ENCODE data around the gene ZMAT3. TPM values are rescaled to one million over a fixed set of nuclear protein-coding genes. Genes with fewer than 3 reads are reported as not detected.
"Not testable (repeated sequence)": the region's sequence is repeated elsewhere in the genome, so short reads cannot be mapped to it uniquely, and the experiment has no call there.

The ZMAT3 gene, protein sequence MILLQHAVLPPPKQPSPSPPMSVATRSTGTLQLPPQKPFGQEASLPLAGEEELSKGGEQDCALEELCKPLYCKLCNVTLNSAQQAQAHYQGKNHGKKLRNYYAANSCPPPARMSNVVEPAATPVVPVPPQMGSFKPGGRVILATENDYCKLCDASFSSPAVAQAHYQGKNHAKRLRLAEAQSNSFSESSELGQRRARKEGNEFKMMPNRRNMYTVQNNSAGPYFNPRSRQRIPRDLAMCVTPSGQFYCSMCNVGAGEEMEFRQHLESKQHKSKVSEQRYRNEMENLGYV
- 2.4 and 3.5 TPM in 2 replicates for total RNA-seq (2014; rRNA removed; shearing (Covaris generic); ENCODE audit: low replicate concordance)

- Histone ChIP-seq H3K4me3 (peak within 1 kb of the TSS; percentile 65), H3K27me3 (no peaks in the 10 kb centered on the region)
These were observed at the start of gene ZMAT3 for GRCh38 chr3:179071323-179072099. TSS of gene ZMAT3 (minus strand) at chr3:179071809. CDS start at chr3:179067752, 4,057 bp downstream.

GRCh38 chr3:179116816-179117215 lies 45.2 kb upstream of the ZMAT3 start:
- no peak for DNase-seq

More at GRCh38 chr3:179071323-179072099, at the start of gene ZMAT3:
- Histone ChIP-seq H3K36me3 (peaks cover 3% of the 10 kb centered on the region; the same call in 1 of the 2 replicates), H3K9me3 (no peaks in the 10 kb centered on the region)
- DNase-seq, result peak; percentile 87

DNA sequence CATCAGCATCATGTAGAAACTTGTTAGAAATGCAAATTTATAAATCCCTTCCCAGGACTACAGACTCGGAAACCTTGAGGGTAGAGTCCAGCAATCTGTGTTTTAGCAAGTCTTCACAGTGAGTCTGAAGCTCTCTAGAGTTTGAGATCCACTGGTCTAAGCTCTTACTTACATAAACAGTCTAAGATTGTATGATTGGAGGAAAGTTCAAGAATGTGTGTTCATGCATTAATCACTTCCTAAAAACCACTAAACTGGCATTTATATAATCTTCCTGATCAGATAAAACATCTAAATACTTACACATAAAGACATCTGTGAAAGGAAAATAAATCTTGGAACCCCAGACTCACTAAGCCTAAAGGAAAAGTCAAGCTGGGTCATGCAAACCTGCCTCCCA lies 43.8 kb upstream of the ZMAT3 start:
- not testable (repeated sequence) for H3K9me3 ChIP-seq, H3K36me3 ChIP-seq, H3K27me3 ChIP-seq, DNase-seq, H3K4me3 ChIP-seq

More at GRCh38 chr3:179116816-179117215, 45.2 kb upstream of the ZMAT3 start:
- Histone ChIP-seq H3K9me3 (no peaks in the 10 kb centered on the region; the same call in 1 of the 2 replicates), H3K4me3 (no peak overlapping the region), H3K36me3 (no peaks in the 10 kb centered on the region), H3K27me3 (no peaks in the 10 kb centered on the region)

DNA sequence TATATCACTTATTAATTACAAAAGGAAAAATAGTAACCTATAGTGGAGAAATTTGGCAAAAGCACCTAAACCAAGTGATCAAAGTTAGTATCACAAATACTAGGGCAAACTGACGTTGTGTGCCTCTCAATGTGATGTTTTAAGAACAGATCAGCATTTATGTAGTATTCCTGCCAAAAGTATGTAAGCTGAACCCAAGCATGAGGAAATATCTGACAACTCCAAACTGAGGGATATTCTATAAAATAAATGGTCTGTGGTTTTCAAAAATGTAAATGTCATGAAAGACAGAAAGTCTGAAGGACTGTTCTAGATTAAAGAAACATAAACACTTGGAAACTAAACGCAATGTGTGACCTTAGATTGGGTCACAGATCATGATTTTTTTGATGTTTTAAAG lies 42.3 kb upstream of the ZMAT3 start:
- Histone ChIP-seq H3K36me3 (no peaks in the 10 kb centered on the region), H3K27me3 (no peaks in the 10 kb centered on the region), H3K9me3 (peaks cover 4% of the 10 kb centered on the region; the same call in 1 of the 2 replicates), H3K4me3 (no peak overlapping the region)
- DNase-seq, result no peak

- H3K27me3 ChIP-seq, result no peaks in the 10 kb centered on the region
- DNase-seq, result no peak
- no peak overlapping the region for H3K4me3 ChIP-seq
- H3K9me3 ChIP-seq, result peaks cover 7% of the 10 kb centered on the region; the same call in 1 of the 2 replicates
- H3K36me3 ChIP-seq, result no peaks in the 10 kb centered on the region
These were observed 36.5 kb upstream of the ZMAT3 start for GRCh38 chr3:179108086-179108485.

- H3K36me3 ChIP-seq, result no peaks in the 10 kb centered on the region
- H3K9me3 ChIP-seq, result peaks cover 7% of the 10 kb centered on the region; the same call in 1 of the 2 replicates
- DNase-seq, result no peak
- H3K27me3 ChIP-seq, result no peaks in the 10 kb centered on the region
- H3K4me3 ChIP-seq, result no peak overlapping the region
These were observed 36.0 kb upstream of the ZMAT3 start for GRCh38 chr3:179107617-179108016.

DNA sequence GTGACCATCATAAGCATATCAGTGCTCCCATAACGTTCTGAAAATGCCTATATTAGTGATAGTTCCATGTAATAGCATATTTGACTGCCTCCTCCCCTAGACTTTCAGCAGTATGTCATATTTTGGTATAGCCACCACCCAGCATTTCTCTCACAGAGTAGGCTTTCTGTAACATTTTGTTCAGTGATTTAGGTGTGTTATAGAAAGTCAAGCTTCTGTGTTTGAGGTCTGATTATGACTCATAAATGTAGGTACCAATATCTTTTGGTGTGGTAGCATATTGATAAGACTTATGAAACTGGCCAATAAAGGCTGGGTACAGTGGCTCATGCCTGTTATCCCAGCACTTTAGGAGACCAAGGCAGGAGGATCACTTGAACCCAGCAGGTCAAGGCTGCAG lies 34.3 kb upstream of the ZMAT3 start:
- DNase-seq, result no peak
- Histone ChIP-seq H3K9me3 (peaks cover 7% of the 10 kb centered on the region; the same call in 1 of the 2 replicates), H3K27me3 (no peaks in the 10 kb centered on the region), H3K4me3 (no peak overlapping the region), H3K36me3 (no peaks in the 10 kb centered on the region)

DNA sequence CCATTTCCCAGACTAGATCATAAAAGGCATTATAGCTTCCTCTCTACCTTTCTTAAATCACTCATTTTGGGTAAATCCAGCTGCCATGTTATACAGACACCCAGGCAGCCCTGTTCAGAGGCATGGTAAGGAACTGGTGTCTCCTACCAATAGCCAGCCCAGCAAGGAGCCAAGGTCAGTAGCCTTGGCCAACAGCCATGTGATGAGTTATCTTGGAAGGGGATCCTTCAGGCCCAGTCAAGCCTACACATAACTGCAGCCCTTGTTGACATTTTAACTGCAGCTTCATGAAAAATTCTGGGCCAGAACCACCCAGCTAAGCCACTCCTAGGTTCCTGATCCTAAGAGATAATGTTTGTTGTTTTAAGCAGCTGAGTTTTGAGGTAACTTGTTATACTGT lies 29.0 kb upstream of the ZMAT3 start:
- no peak overlapping the region for H3K4me3 ChIP-seq
- H3K9me3 ChIP-seq, result no peaks in the 10 kb centered on the region
- no peaks in the 10 kb centered on the region for H3K36me3 ChIP-seq
- peak; percentile 86 for DNase-seq
- H3K27me3 ChIP-seq, result no peaks in the 10 kb centered on the region

DNA sequence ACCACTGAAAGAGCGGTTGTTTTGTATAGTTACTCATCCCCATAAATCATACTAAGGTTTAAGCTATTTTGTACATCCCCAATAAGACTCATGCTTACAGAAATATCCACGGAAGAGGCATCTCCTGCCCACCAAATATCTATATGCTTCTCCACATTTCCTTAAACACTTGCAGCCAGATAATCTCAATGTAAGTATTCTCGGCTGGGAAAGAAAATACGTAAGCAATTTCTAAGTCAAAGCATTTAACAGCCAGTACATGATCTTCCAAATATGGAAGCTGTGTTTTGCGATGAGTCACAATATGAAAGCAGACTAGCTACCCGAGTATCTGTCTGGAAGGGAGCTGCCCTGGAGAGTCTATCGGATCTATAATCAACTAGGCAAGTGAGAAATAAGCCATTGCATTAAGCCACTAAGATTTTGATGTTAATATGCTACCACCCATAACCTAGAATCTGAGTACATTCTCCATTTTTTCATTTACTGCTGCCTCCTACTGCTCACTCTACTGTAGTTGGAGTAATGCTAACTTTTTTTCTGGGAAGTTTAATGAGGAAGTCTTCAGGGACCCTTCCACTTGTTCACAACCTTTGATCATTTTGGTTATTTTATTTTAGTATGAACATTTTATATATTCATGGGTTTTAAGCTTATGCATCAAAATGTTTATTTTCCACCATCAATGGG lies 26.9 kb upstream of the ZMAT3 start:
- Histone ChIP-seq H3K9me3 (no peaks in the 10 kb centered on the region), H3K27me3 (no peaks in the 10 kb centered on the region), H3K36me3 (no peaks in the 10 kb centered on the region), H3K4me3 (peak overlapping the region; percentile 31)
- no peak for DNase-seq

- H3K9me3 ChIP-seq, result no peaks in the 10 kb centered on the region
- no peaks in the 10 kb centered on the region for H3K36me3 ChIP-seq
- H3K4me3 ChIP-seq, result no peak overlapping the region
- no peak for DNase-seq
- no peaks in the 10 kb centered on the region for H3K27me3 ChIP-seq
These were observed 22.2 kb upstream of the ZMAT3 start for GRCh38 chr3:179093807-179094206.

- Histone ChIP-seq H3K9me3 (no peaks in the 10 kb centered on the region), H3K4me3 (no peak overlapping the region), H3K36me3 (no peaks in the 10 kb centered on the region), H3K27me3 (no peaks in the 10 kb centered on the region)
- no peak for DNase-seq
These were observed 19.5 kb upstream of the ZMAT3 start for GRCh38 chr3:179091113-179091512.

DNA sequence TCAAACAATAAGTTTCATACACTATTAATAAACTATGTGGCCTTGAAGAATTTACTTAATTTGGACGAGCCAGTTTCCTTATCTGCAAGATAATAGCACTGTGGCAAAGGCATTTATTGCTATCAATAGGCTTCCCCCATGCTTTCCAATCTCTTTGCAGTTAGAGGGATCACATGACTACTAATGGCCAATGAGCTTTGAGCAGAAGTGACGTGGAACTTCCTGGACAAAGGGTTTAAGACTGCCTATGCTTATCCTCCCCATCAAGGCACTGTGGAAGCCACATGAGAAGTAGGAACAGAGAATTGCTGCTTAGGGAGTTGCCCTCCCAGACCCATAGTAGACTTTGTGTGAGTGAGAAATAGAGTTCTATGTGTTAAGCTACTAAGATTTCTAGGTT lies 16.7 kb upstream of the ZMAT3 start:
- no peaks in the 10 kb centered on the region for H3K36me3 ChIP-seq
- H3K27me3 ChIP-seq, result no peaks in the 10 kb centered on the region
- H3K9me3 ChIP-seq, result no peaks in the 10 kb centered on the region
- no peak for DNase-seq
- no peak overlapping the region for H3K4me3 ChIP-seq

- Histone ChIP-seq H3K4me3 (no peak overlapping the region), H3K27me3 (no peaks in the 10 kb centered on the region), H3K36me3 (no peaks in the 10 kb centered on the region), H3K9me3 (no peaks in the 10 kb centered on the region)
- DNase-seq, result no peak
These were observed 12.4 kb upstream of the ZMAT3 start for GRCh38 chr3:179083977-179084376.

DNA sequence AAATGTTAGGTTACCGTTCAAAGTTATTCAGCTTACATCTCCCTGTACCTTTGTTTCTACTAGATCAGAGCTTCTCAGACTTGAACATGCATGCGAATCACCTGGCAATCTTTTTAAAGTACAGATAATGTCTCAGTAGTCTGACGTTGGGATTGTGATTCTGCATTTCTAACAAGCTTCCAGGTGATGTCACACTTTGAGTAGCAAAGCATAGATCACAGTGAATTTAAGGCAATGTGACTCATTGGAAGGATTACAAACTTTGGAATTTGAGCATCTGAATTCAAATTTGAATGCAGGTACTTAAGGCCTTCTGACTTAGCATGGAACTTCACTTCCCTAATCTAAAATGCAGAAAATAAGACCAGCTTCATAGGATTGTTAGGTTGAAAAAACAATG lies 10.8 kb upstream of the ZMAT3 start:
- no peaks in the 10 kb centered on the region for H3K9me3 ChIP-seq
- H3K4me3 ChIP-seq, result no peak overlapping the region
- DNase-seq, result no peak

GRCh38 chr3:179081885-179082284 lies 10.3 kb upstream of the ZMAT3 start:
- DNase-seq, result no peak
- H3K4me3 ChIP-seq, result no peak overlapping the region
- no peaks in the 10 kb centered on the region for H3K9me3 ChIP-seq
- H3K27me3 ChIP-seq, result no peaks in the 10 kb centered on the region
- no peaks in the 10 kb centered on the region for H3K36me3 ChIP-seq

More for the DNA sequence above, 10.8 kb upstream of the ZMAT3 start:
- Histone ChIP-seq H3K36me3 (no peaks in the 10 kb centered on the region), H3K27me3 (no peaks in the 10 kb centered on the region)

DNA sequence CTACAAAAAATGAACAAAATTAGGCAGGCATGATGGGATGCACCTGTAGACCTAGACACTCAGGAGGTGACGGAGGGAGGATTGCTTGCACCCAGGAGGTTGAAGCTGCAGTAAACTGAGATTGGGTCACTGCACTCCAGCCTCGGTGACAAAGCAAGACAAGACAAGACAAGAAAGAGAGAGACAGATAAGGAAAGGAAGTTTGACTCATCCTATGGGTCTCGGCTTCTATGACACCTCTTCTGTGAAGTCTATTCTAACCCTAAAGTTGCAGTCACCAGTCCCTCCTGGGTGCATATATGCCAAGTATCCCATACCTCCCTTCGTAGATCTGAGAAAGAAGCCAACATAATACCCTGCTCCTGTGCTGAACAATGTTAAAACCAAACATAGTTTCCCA lies 7.9 kb upstream of the ZMAT3 start:
- no peaks in the 10 kb centered on the region for H3K36me3 ChIP-seq
- no peak for DNase-seq
- H3K9me3 ChIP-seq, result no peaks in the 10 kb centered on the region
- no peak overlapping the region for H3K4me3 ChIP-seq
- no peaks in the 10 kb centered on the region for H3K27me3 ChIP-seq
